GM08714 (cell line): ENCODE measurements around the gene ITGA11.
"Not testable (repeated sequence)": the region's sequence is repeated elsewhere in the genome, so short reads cannot be mapped to it uniquely, and the experiment has no call there.

ENCODE experiments used
- H3K4me3 ChIP-seq: fragments of 200-500 bp; sonication (Bioruptor generic); 2 replicates; pipeline ENCODE4 v1.5.1; 2014; ENCODE audit warnings: mild to moderate bottlenecking, low read length, inconsistent platforms
- ZNF274 ChIP-seq: IDR thresholded peaks from 2 replicates; pipeline ENCODE4 v1.6.1; 2012; ENCODE audit warnings: mild to moderate bottlenecking, low read depth, low read length

The ITGA11 gene

GRCh38 chr15:68424754-68425390, 7.1 kb downstream of the ITGA11 start:
- H3K4me3 ChIP-seq = no peak overlapping the region
- no peak for TF ChIP-seq ZNF274

GRCh38 chr15:68423359-68424296, 8.3 kb downstream of the ITGA11 start:
- H3K4me3 ChIP-seq = no peak overlapping the region
- no peak for TF ChIP-seq ZNF274

GRCh38 chr15:68422403-68423145, 9.4 kb downstream of the ITGA11 start:
- not testable (repeated sequence) for H3K4me3 ChIP-seq

GRCh38 chr15:68421798-68422402, 10.1 kb downstream of the ITGA11 start:
- no peak overlapping the region for H3K4me3 ChIP-seq
- no peak for TF ChIP-seq ZNF274

GRCh38 chr15:68421115-68421551, 10.8 kb downstream of the ITGA11 start:
- no peak for TF ChIP-seq ZNF274
- H3K4me3 ChIP-seq = no peak overlapping the region

GRCh38 chr15:68420186-68420684, 11.7 kb downstream of the ITGA11 start:
- no peak overlapping the region for H3K4me3 ChIP-seq
- no peak for TF ChIP-seq ZNF274

GRCh38 chr15:68419301-68420175, 12.4 kb downstream of the ITGA11 start:
- H3K4me3 ChIP-seq = no peak overlapping the region
- no peak for TF ChIP-seq ZNF274

GRCh38 chr15:68418611-68419161, 13.3 kb downstream of the ITGA11 start:
- TF ChIP-seq ZNF274 = no peak

GRCh38 chr15:68417897-68418296, 14.1 kb downstream of the ITGA11 start:
- no peak overlapping the region for H3K4me3 ChIP-seq
- no peak for TF ChIP-seq ZNF274

More at GRCh38 chr15:68418611-68419161, 13.3 kb downstream of the ITGA11 start:
- no peak overlapping the region for H3K4me3 ChIP-seq

GRCh38 chr15:68417051-68417450, 14.9 kb downstream of the ITGA11 start:
- H3K4me3 ChIP-seq = no peak overlapping the region
- TF ChIP-seq ZNF274 = no peak

GRCh38 chr15:68416158-68416535, 15.8 kb downstream of the ITGA11 start:
- TF ChIP-seq ZNF274 = no peak
- H3K4me3 ChIP-seq = no peak overlapping the region

GRCh38 chr15:68415501-68416157, 16.3 kb downstream of the ITGA11 start:
- no peak overlapping the region for H3K4me3 ChIP-seq
- TF ChIP-seq ZNF274 = no peak

- H3K4me3 ChIP-seq = no peak overlapping the region
- TF ChIP-seq ZNF274 = no peak
These were observed 16.9 kb downstream of the ITGA11 start for GRCh38 chr15:68415061-68415460.
